ENCODE measurements around the gene GALNTL6.
"Not testable (repeated sequence)": the region's sequence is repeated elsewhere in the genome, so short reads cannot be mapped to it uniquely, and the experiment has no call there.

Gene GALNTL6

GRCh38 chr4:172725581-172725980 is 912.4 kb downstream of the GALNTL6 start:
- TF ChIP-seq, protein P1, sequence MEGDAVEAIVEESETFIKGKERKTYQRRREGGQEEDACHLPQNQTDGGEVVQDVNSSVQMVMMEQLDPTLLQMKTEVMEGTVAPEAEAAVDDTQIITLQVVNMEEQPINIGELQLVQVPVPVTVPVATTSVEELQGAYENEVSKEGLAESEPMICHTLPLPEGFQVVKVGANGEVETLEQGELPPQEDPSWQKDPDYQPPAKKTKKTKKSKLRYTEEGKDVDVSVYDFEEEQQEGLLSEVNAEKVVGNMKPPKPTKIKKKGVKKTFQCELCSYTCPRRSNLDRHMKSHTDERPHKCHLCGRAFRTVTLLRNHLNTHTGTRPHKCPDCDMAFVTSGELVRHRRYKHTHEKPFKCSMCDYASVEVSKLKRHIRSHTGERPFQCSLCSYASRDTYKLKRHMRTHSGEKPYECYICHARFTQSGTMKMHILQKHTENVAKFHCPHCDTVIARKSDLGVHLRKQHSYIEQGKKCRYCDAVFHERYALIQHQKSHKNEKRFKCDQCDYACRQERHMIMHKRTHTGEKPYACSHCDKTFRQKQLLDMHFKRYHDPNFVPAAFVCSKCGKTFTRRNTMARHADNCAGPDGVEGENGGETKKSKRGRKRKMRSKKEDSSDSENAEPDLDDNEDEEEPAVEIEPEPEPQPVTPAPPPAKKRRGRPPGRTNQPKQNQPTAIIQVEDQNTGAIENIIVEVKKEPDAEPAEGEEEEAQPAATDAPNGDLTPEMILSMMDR (IDR thresholded peaks at IDR 0.05; ENCODE audit: insufficient read depth, missing control alignments), result no peak
- no peak for DNase-seq (ENCODE audit: insufficient read length, low spot score)
- no peak for FAIRE-seq

DNA sequence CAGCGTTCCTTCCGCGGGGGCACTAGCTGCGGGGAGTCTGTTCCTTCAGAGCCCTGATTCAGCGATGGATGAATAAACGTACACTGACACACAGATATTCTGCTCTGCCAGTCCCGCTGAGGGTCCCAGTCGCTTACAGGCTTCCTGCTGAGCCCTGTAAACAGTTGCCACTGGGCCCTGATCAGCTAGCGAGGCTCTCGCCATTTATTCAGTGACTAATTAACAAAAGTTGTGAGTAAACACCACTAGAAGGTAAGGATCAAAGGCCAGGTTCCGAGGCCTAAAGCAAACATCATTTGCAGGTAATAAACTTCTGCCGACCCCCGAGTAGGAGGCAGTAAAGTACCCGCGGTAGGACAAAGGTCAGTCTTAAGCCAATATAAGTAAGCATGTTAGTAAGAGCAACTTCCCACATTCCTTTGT is 912.8 kb downstream of the GALNTL6 start:
- no peak for DNase-seq (ENCODE audit: insufficient read length, low spot score)
- TF ChIP-seq, protein P1 (IDR thresholded peaks at IDR 0.05; ENCODE audit: insufficient read depth, missing control alignments), result no peak
- FAIRE-seq, result no peak

GRCh38 chr4:172727631-172728030 is 914.4 kb downstream of the GALNTL6 start:
- FAIRE-seq, result no peak

GRCh38 chr4:172733645-172734044 is 920.4 kb downstream of the GALNTL6 start:
- not testable (repeated sequence) for FAIRE-seq; DNase-seq (ENCODE audit: insufficient read length, low spot score)

More at GRCh38 chr4:172727631-172728030, 914.4 kb downstream of the GALNTL6 start:
- TF ChIP-seq, protein P1 (IDR thresholded peaks at IDR 0.05; ENCODE audit: insufficient read depth, missing control alignments), result no peak
- no peak for DNase-seq (ENCODE audit: insufficient read length, low spot score)

GRCh38 chr4:172734555-172734954 is 921.4 kb downstream of the GALNTL6 start:
- DNase-seq (ENCODE audit: insufficient read length, low spot score) (no peak), FAIRE-seq (no peak)
- TF ChIP-seq, protein P1 (IDR thresholded peaks at IDR 0.05; ENCODE audit: insufficient read depth, missing control alignments), result no peak

GRCh38 chr4:172736046-172736445 is 922.8 kb downstream of the GALNTL6 start:
- no peak for DNase-seq (ENCODE audit: insufficient read length, low spot score)
- TF ChIP-seq, protein P1 (IDR thresholded peaks at IDR 0.05; ENCODE audit: insufficient read depth, missing control alignments), result no peak
- no peak for FAIRE-seq

DNA sequence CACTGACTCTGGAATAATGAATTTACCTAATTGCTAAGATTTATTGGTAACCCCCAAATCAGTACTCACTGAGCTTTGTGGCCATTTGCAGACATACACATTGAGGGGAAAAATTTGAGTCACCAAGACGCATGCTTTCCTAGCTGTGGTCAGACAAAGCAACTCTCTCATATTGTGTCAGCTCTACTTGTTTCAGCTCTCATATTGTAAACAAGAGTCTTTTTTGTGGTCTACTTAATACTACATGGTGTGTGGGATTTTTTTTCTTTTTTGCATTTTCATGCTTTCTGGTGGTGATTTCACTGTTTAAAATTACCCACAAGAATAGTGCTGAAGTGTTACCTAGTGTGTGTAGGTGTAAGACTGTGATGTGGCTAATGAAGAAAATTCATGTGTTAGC is 927.2 kb downstream of the GALNTL6 start:
- FAIRE-seq, result no peak
- TF ChIP-seq, protein P1 (IDR thresholded peaks at IDR 0.05; ENCODE audit: insufficient read depth, missing control alignments), result no peak
- no peak for DNase-seq (ENCODE audit: insufficient read length, low spot score)

DNA sequence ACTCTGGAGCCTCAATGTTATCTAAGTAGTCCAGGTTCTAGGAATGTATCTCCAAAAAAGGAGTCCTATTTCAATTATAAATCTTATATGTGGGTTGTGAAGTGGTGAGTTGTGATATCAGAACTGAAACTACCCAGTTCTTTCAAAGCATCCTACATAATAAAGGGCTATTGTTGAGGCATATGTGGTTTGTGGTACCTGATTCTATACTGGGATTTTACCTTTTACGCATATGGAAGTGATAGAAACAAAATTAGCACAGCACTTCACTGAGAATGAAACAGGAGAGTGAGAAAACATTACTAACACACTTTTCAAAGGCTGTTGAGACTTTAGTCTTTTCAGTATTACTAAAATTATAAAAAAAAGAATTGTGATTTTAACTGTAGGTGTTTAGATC is 937.7 kb downstream of the GALNTL6 start:
- DNase-seq (ENCODE audit: insufficient read length, low spot score) (no peak), FAIRE-seq (no peak)
- TF ChIP-seq, protein P1 (IDR thresholded peaks at IDR 0.05; ENCODE audit: insufficient read depth, missing control alignments), result no peak

Measured in D721Med (cell line).